ENCODE data around the gene COL25A1. TPM values are rescaled to one million over a fixed set of nuclear protein-coding genes. Genes with fewer than 3 reads are reported as not detected.

The COL25A1 gene
- total RNA-seq, 1 donor from 2014 or later: 14.1 TPM

GRCh38 chr4:109214622-109215301 lies 87.7 kb downstream of the COL25A1 start:
- peak; percentile 43 for DNase-seq

- no peak for DNase-seq
Observed at GRCh38 chr4:109213056-109213455, 89.4 kb downstream of the COL25A1 start.

- no peak for DNase-seq
Observed at GRCh38 chr4:109211671-109212070, 90.8 kb downstream of the COL25A1 start.

- no peak for DNase-seq
Observed at GRCh38 chr4:109209647-109210046, 92.8 kb downstream of the COL25A1 start.

- DNase-seq: no peak
Observed at GRCh38 chr4:109207898-109208297, 94.6 kb downstream of the COL25A1 start.

GRCh38 chr4:109207061-109207460 lies 95.4 kb downstream of the COL25A1 start:
- DNase-seq: peak; percentile 86

GRCh38 chr4:109206620-109207019 lies 95.8 kb downstream of the COL25A1 start:
- DNase-seq: peak; percentile 19

- DNase-seq: peak; percentile 30
Observed at GRCh38 chr4:109205186-109205585, 97.3 kb downstream of the COL25A1 start.

GRCh38 chr4:109199585-109199984 lies 102.9 kb downstream of the COL25A1 start:
- no peak for DNase-seq

GRCh38 chr4:109195646-109196045 lies 106.8 kb downstream of the COL25A1 start:
- DNase-seq: peak; percentile 52

GRCh38 chr4:109191216-109191615 lies 111.2 kb downstream of the COL25A1 start:
- no peak for DNase-seq

GRCh38 chr4:109186458-109186945 lies 116.0 kb downstream of the COL25A1 start:
- DNase-seq: no peak

GRCh38 chr4:109185951-109186350 lies 116.5 kb downstream of the COL25A1 start:
- DNase-seq: no peak

- DNase-seq: no peak
Observed at GRCh38 chr4:109185548-109185947, 116.9 kb downstream of the COL25A1 start.

- DNase-seq: peak; percentile 68
Observed at GRCh38 chr4:109184491-109184961, 117.9 kb downstream of the COL25A1 start.

- peak; percentile 50 for DNase-seq
Observed at GRCh38 chr4:109183931-109184490, 118.4 kb downstream of the COL25A1 start.

GRCh38 chr4:109182696-109183095 lies 119.8 kb downstream of the COL25A1 start:
- no peak for DNase-seq

GRCh38 chr4:109179061-109179460 lies 123.4 kb downstream of the COL25A1 start:
- peak; percentile 54 for DNase-seq

GRCh38 chr4:109177096-109177810 lies 125.2 kb downstream of the COL25A1 start:
- no peak for DNase-seq

GRCh38 chr4:109174224-109174953 lies 128.1 kb downstream of the COL25A1 start:
- no peak for DNase-seq

GRCh38 chr4:109172301-109172700 lies 130.2 kb downstream of the COL25A1 start:
- DNase-seq: no peak

- no peak for DNase-seq
Observed at GRCh38 chr4:109171070-109171469, 131.4 kb downstream of the COL25A1 start.

All from tongue (tissue), 2 donors.